Activated T-helper 2 cell treated with anti-CD3 and anti-CD28 coated beads, Interferon-gamma antibody, Interleukin-2, Interleukin-4, amounts not matched to agents 10 μg/mL and 5 μg/mL and 100 μg/mL, durations not matched to agents 14 hours and 24 hours and 36 hours (primary cell): Measurements from ENCODE around the gene CPNE7. TPM values are rescaled to one million over a fixed set of nuclear protein-coding genes. Genes with fewer than 3 reads are reported as not detected.
A peak's percentile ranks its signal among the peaks of the same experiment; 100 is the strongest.

Experiments used
- DNase-seq: peaks from one replicate; pipeline ENCODE4 v3.0.0; 2021; ENCODE audit warnings: low spot score
- H3K27ac Mint-ChIP-seq: one replicate; pipeline ENCODE4 v1.8.0; 2021; ENCODE audit warnings: mixed read lengths
- H3K27me3 Mint-ChIP-seq: one replicate; pipeline ENCODE4 v1.8.0; 2021; ENCODE audit warnings: low read depth, mixed read lengths
- H3K36me3 Mint-ChIP-seq: one replicate; pipeline ENCODE4 v1.8.0; 2021; ENCODE audit warnings: low read depth, mixed read lengths
- H3K4me1 Mint-ChIP-seq: one replicate; pipeline ENCODE4 v1.8.0; 2021; ENCODE audit warnings: low read depth, mixed read lengths
- H3K4me3 Mint-ChIP-seq: one replicate; pipeline ENCODE4 v1.8.0; 2021; ENCODE audit warnings: low read depth, mild to moderate bottlenecking, moderate library complexity, mixed read lengths
- H3K9me3 Mint-ChIP-seq: one replicate; pipeline ENCODE4 v1.8.0; 2021; ENCODE audit warnings: mixed read lengths
- intact Hi-C: fragments of 100-400 bp; cut with micrococcal nuclease; formaldehyde crosslinking; loops from one replicate; pipeline ENCODE4 v1.15.1; 2023
- total RNA-seq: library from RNA; stranded (reverse); gene quantifications from 2 replicates; pipeline ENCODE4 v1.2.3, GENCODE V29; 2022

CPNE7 gene
- total RNA-seq, 1 donor from 2014 or later: 25.7 TPM

GRCh38 chr16:89554343-89554742, 21.2 kb upstream of the CPNE7 start:
- no peak overlapping the region for H3K27ac Mint-ChIP-seq
- H3K27me3 Mint-ChIP-seq: no peaks in the 10 kb centered on the region
- peaks cover 8% of the 10 kb centered on the region for H3K4me1 Mint-ChIP-seq
- H3K36me3 Mint-ChIP-seq: peaks cover 46% of the 10 kb centered on the region
- no peak for DNase-seq
- no peak overlapping the region for H3K4me3 Mint-ChIP-seq
- intact Hi-C loops: no loop called here
- no peaks in the 10 kb centered on the region for H3K9me3 Mint-ChIP-seq

DNA sequence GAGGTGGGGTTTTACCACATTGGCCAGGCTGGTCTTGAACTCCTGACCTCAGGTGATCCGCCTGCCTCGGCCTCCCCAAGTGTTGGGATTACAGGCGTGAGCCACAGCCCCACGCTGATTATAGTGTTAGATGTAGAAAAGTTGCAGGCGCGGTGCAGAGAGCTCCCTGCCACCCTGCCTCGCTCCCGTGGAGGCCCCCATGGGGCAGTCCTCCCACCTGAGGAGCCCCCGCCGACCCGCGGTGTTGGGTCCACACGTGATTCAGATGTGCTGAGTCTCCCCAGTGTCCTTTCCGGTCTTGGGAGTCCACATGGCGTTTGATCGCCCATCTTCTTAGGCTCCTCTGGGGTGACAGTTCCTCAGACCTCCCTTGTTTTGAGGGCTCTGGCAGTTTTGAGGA, 20.3 kb upstream of the CPNE7 start:
- intact Hi-C loops: no loop called here
- Mint-ChIP-seq H3K4me1 (peaks cover 12% of the 10 kb centered on the region), H3K9me3 (no peaks in the 10 kb centered on the region), H3K27me3 (no peaks in the 10 kb centered on the region), H3K27ac (no peak overlapping the region), H3K36me3 (peaks cover 39% of the 10 kb centered on the region), H3K4me3 (no peak overlapping the region)
- DNase-seq: no peak

DNA sequence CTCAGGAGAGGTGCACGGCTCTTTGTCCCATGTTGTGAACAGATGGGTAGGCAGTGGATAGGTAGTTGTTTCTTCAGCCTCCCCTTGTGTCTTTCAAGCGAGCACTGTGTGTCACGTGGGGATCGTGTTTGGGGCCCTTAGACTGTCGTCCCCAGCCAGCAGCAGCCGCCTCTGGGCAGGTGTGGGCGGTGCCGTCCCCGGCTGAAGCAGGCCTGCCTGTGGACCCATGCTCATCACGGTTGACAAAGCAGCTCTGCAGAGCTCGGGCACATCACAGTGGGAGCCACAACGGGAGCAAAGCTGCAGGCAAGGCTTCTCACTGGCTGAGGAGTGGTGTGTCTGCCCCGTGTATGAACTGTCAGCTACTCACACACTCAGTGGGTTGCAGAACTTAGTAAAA, 19.8 kb upstream of the CPNE7 start:
- Mint-ChIP-seq H3K4me1 (peaks cover 12% of the 10 kb centered on the region), H3K36me3 (peaks cover 34% of the 10 kb centered on the region), H3K4me3 (no peak overlapping the region), H3K9me3 (no peaks in the 10 kb centered on the region), H3K27me3 (no peaks in the 10 kb centered on the region), H3K27ac (no peak overlapping the region)
- DNase-seq: no peak
- intact Hi-C loops: no loop called here

- intact Hi-C loops: no loop called here
- DNase-seq: peak; percentile 74
- H3K36me3 Mint-ChIP-seq: peaks cover 38% of the 10 kb centered on the region
- peak overlapping the region; percentile 35 for H3K4me3 Mint-ChIP-seq
- H3K4me1 Mint-ChIP-seq: peaks cover 14% of the 10 kb centered on the region
- no peaks in the 10 kb centered on the region for H3K27me3 Mint-ChIP-seq
- peak overlapping the region; percentile 62 for H3K27ac Mint-ChIP-seq
- H3K9me3 Mint-ChIP-seq: no peaks in the 10 kb centered on the region
Measured at GRCh38 chr16:89556750-89557689, 18.5 kb upstream of the CPNE7 start.

- Mint-ChIP-seq H3K9me3 (no peaks in the 10 kb centered on the region), H3K4me3 (peak overlapping the region; percentile 35), H3K27ac (peak overlapping the region; percentile 62), H3K4me1 (peaks cover 19% of the 10 kb centered on the region), H3K36me3 (peaks cover 38% of the 10 kb centered on the region), H3K27me3 (no peaks in the 10 kb centered on the region)
- DNase-seq: no peak
- intact Hi-C loops: no loop called here
Measured at GRCh38 chr16:89557690-89558490, 17.7 kb upstream of the CPNE7 start.

DNA sequence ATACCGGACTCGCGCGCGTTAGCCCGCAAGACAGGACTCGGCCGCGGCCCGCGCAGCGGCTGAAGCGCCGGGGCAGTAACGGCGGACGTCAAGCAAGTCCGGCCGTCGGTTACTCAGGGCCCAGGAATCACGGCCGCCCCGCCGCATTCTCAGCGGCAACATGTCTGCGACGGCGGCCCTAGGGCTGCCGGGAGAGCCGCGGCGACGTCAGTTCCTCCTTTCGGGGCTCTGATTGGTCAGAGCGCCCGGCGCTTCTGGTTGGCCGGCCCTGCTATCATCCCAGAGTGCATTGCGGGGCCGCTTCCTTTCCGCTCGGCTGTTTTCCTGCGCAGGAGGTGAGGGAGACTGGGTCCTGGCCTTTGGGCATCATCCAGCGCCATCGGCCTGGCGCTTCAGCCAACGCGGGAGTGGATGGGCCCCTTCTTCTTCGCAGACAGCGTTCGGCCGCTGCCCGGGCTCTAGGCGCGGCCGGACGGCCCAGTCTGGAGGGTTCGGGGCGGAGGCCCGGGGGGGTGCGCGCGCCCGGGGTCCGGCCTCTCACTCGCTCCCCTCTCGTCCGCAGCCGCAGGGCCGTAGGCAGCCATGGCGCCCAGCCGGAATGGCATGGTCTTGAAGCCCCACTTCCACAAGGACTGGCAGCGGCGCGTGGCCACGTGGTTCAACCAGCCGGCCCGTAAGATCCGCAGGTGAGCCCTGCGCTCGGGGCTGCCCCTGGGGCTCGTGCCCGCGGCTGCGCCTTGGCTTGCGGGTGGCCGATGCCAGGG, 15.0 kb upstream of the CPNE7 start, which contains the start of gene RPL13:
RPL13 (plus strand) TSS at position 305 of the 764 bp plus-strand sequence; CDS start at position 583, 278 bp downstream.
- H3K27ac Mint-ChIP-seq: peak within 1 kb of the TSS; percentile 98
- peak within 1 kb of the TSS; percentile 99 for H3K4me3 Mint-ChIP-seq
- H3K4me1 Mint-ChIP-seq: peaks cover 39% of the 10 kb centered on the region
- H3K36me3 Mint-ChIP-seq: peaks cover 62% of the 10 kb centered on the region
- intact Hi-C loops: loop anchor here (1.0 to 10.0 kb wide), 5 partner anchors 52 to 318 kb away; partner anchors contain the start of genes CHMP1A, SPATA33 and SPG7
- H3K27me3 Mint-ChIP-seq: no peaks in the 10 kb centered on the region
- DNase-seq: peak; percentile 92
- no peaks in the 10 kb centered on the region for H3K9me3 Mint-ChIP-seq

DNA sequence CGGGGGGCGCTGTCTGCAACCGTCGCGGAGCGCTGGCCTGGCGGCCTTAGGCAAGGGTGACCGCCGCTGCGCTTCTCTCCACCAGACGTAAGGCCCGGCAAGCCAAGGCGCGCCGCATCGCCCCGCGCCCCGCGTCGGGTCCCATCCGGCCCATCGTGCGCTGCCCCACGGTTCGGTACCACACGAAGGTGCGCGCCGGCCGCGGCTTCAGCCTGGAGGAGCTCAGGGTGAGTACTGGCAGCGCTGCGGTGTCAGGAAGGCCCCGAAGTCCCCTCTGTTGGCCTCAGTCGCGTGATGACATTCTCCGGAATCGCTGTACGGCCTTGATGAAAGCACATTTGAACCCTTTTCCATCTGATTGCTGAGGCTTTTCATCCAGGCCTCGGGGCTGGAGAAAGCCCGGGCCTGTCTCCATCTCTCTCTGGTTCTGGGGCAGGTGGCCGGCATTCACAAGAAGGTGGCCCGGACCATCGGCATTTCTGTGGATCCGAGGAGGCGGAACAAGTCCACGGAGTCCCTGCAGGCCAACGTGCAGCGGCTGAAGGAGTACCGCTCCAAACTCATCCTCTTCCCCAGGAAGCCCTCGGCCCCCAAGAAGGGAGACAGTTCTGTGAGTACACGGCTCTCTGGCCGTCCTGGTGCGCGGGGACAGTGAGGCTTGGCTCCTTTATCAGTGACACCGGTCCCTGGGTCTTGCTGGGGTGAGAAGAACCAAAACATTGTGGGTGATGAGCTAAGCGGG, 14.2 kb upstream of the CPNE7 start:
- no peak for DNase-seq
- H3K27me3 Mint-ChIP-seq: no peaks in the 10 kb centered on the region
- peak overlapping the region; percentile 90 for H3K27ac Mint-ChIP-seq
- H3K4me1 Mint-ChIP-seq: peaks cover 44% of the 10 kb centered on the region
- H3K9me3 Mint-ChIP-seq: no peaks in the 10 kb centered on the region
- peaks cover 55% of the 10 kb centered on the region for H3K36me3 Mint-ChIP-seq
- H3K4me3 Mint-ChIP-seq: peak overlapping the region; percentile 99
- intact Hi-C loops: loop anchor here (2.0 to 10.0 kb wide), 4 partner anchors 53 to 319 kb away; partner anchors contain the start of genes CHMP1A, SPATA33 and SPG7

DNA sequence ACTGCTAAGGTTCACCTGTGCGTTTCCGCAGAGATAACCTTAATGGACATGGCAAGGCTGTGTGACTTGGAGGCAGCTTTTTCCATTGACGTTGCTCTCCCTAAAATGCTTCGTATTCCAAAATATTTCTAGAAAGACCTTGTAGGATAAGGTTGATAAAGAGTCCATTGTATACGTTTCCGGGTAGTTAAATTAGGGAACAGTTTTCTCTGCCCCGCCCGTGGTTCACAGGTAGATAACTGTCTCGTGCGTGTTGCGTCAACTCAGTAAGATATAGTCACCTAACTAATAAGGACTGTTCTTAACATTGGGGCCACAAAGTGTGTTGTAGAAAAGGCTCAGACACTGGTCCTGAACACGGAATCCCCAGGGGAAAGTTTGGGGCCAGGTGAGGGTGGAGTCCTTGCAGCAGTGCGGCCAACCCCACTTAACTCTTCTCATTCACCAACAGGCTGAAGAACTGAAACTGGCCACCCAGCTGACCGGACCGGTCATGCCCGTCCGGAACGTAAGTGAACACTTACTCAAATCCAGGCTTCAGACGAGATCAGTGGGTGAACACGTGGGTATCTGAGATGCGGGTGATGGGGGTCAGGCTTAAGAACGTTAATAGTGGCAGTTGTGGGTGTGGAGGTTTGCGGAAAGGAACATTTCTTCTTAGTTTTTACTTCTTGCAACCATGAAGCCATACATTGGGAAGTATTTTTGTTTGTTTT, 13.5 kb upstream of the CPNE7 start:
- H3K4me1 Mint-ChIP-seq: peaks cover 44% of the 10 kb centered on the region
- no peak for DNase-seq

DNA sequence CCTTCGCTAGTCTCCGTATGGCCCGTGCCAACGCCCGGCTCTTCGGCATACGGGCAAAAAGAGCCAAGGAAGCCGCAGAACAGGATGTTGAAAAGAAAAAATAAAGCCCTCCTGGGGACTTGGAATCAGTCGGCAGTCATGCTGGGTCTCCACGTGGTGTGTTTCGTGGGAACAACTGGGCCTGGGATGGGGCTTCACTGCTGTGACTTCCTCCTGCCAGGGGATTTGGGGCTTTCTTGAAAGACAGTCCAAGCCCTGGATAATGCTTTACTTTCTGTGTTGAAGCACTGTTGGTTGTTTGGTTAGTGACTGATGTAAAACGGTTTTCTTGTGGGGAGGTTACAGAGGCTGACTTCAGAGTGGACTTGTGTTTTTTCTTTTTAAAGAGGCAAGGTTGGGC, 12.6 kb upstream of the CPNE7 start:
- Mint-ChIP-seq H3K4me3 (peak overlapping the region; percentile 99), H3K9me3 (no peaks in the 10 kb centered on the region), H3K4me1 (peaks cover 38% of the 10 kb centered on the region), H3K27ac (peak overlapping the region; percentile 38), H3K36me3 (peaks cover 50% of the 10 kb centered on the region), H3K27me3 (no peaks in the 10 kb centered on the region)
- no peak for DNase-seq
- intact Hi-C loops: loop anchor here (5.0 to 10.0 kb wide), 3 partner anchors 94 to 321 kb away; partner anchors contain the start of genes CHMP1A and SPATA33

More for the DNA sequence above, 13.5 kb upstream of the CPNE7 start:
- Mint-ChIP-seq H3K27ac (peak overlapping the region; percentile 90), H3K36me3 (peaks cover 51% of the 10 kb centered on the region), H3K27me3 (no peaks in the 10 kb centered on the region), H3K4me3 (peak overlapping the region; percentile 99), H3K9me3 (no peaks in the 10 kb centered on the region)
- intact Hi-C loops: loop anchor here (2.0 to 10.0 kb wide), 4 partner anchors 53 to 320 kb away; partner anchors contain the start of genes CHMP1A, SPATA33 and SPG7

GRCh38 chr16:89563639-89564392, 11.7 kb upstream of the CPNE7 start:
- no peak for DNase-seq
- no peaks in the 10 kb centered on the region for H3K27me3 Mint-ChIP-seq
- peaks cover 38% of the 10 kb centered on the region for H3K4me1 Mint-ChIP-seq
- H3K4me3 Mint-ChIP-seq: peak overlapping the region; percentile 57
- H3K9me3 Mint-ChIP-seq: no peaks in the 10 kb centered on the region
- intact Hi-C loops: loop anchor here (5.0 to 10.0 kb wide), 3 partner anchors 93 to 322 kb away; partner anchors contain the start of genes CHMP1A and SPATA33
- H3K36me3 Mint-ChIP-seq: peaks cover 50% of the 10 kb centered on the region
- H3K27ac Mint-ChIP-seq: peak overlapping the region; percentile 30
